HepG2 (cell line): ENCODE data around the gene COPE. TPM values are rescaled to one million over a fixed set of nuclear protein-coding genes. Genes with fewer than 3 reads are reported as not detected.

Experiments
- CBX2 ChIP-seq, 2 experiments: fragments of 200-600 bp in 1 of 2; sonication (generic); formaldehyde crosslinking in 1 of 2; IDR thresholded peaks; 2 replicates each; pipeline versions ENCODE4 v1.7.0 to v1.8.1; 2018 to 2022; ENCODE audit warnings: low read depth in 2 of 2, low read length in 1 of 2, mild to moderate bottlenecking in 1 of 2, missing genetic modification reagents in 1 of 2
- HOXA3 ChIP-seq: sonication (generic); formaldehyde crosslinking; IDR thresholded peaks from 2 replicates; pipeline ENCODE4 v1.5.0; 2020; ENCODE audit warnings: missing genetic modification reagents
- SALL2 ChIP-seq: sonication (generic); formaldehyde crosslinking; IDR thresholded peaks from 2 replicates; pipeline ENCODE4 v1.8.1; 2023; ENCODE audit warnings: mild to moderate bottlenecking, missing genetic modification reagents, inconsistent platforms
- TFAP4 ChIP-seq: sonication (generic); IDR thresholded peaks from 2 replicates; pipeline ENCODE4 v1.6.1; 2016; ENCODE audit warnings: low read depth, borderline replicate concordance
- ZBTB38 ChIP-seq: sonication (generic); formaldehyde crosslinking; IDR thresholded peaks from 2 replicates; pipeline ENCODE4 v1.5.1; 2020; ENCODE audit warnings: mild to moderate bottlenecking, missing genetic modification reagents
- ZFP91 ChIP-seq: sonication (generic); formaldehyde crosslinking; IDR thresholded peaks from 2 replicates; pipeline ENCODE4 v1.9.0; 2022; ENCODE audit warnings: missing genetic modification reagents, mild to moderate bottlenecking, borderline replicate concordance
- ZFX ChIP-seq: sonication (generic); formaldehyde crosslinking; IDR thresholded peaks from 2 replicates; pipeline ENCODE4 v1.4.0; 2020; ENCODE audit warnings: mild to moderate bottlenecking, low read depth, missing genetic modification reagents, moderate library complexity
- ZKSCAN1 ChIP-seq: fragments of 150-350 bp; IDR thresholded peaks from 2 replicates; pipeline ENCODE4 v1.6.1; 2014; ENCODE audit warnings: low read length
- ZNF253 ChIP-seq: sonication (generic); formaldehyde crosslinking; IDR thresholded peaks from 2 replicates; pipeline ENCODE4 v1.8.0; 2022; ENCODE audit warnings: mild to moderate bottlenecking, missing genetic modification reagents, borderline replicate concordance
- ZNF574 ChIP-seq: sonication (generic); formaldehyde crosslinking; IDR thresholded peaks from 2 replicates; pipeline ENCODE4 v1.4.0; 2020; ENCODE audit warnings: missing genetic modification reagents
- polyA plus RNA-seq, 8 experiments: library from polyadenylated mRNA; depleted of rRNA in 3 of 8; stranded (reverse) in 7 of 8; unstranded in 1 of 8; fragments of >200 nt; fragmentation: Illumina TruSeq in 4 of 8; extraction: Trizol in 4 of 8; gene quantifications; 2 replicates each; pipeline versions ENCODE4 v1.2.1 to v1.2.3, GENCODE V29; 2011 to 2016; ENCODE audit warnings: low read depth in 4 of 8, missing spikeins in 1 of 8, mixed read lengths in 1 of 8; ENCODE audit not compliant: insufficient read depth in 1 of 8
- total RNA-seq, 5 experiments: library from RNA; depleted of rRNA; stranded (reverse); fragments of >200 nt; fragmentation: Illumina TruSeq; extraction: Trizol; gene quantifications; 2 replicates each; pipeline ENCODE4 v1.2.3, GENCODE V29; 2016; ENCODE audit warnings: low read depth in 1 of 5
- TF ChIP-seq, protein P1 (sequence below): fragments of 450-650 bp; IDR thresholded peaks from 2 replicates; pipeline ENCODE4 v1.6.1; 2017; ENCODE audit warnings: mild to moderate bottlenecking
- TF ChIP-seq, protein P2 (sequence below): sonication (generic); formaldehyde crosslinking; IDR thresholded peaks from 2 replicates; pipeline ENCODE4 v1.4.0; 2020; ENCODE audit warnings: missing genetic modification reagents

Gene COPE
- total and polyA plus RNA-seq, 2 of the 13 experiments (the other 11 are each of a cell fraction or from before 2014, with no cell fraction given) = 189 to 205 TPM

DNA sequence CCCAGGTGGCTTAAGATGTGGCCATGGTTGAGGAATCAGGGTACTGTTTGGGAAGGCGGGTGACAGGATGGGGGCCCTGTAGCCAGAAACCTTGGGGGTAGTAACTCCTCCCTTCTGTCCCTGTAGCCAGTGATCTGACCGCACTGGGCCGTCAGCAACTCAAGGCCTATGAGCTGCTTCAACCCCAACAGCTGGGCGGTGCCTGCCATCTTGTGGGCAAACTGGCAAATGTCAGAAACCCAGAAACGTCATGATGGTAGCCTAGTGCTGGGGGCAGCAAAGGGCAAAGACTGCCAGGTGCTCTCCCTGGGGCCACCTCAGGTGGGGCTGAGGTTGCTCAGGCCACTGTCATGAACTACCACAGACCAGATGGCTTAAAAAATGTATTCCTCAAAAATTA, 3.5 kb downstream of the COPE start (continued):
- TF ChIP-seq ZFX (peak; percentile 36; the same call in 1 of the 2 replicates), ZNF253 (0 out of 2 replicates have a peak, but pooled peaks have one; percentile 23), ZBTB38 (CRISPR knock-in tag) (0 out of 2 replicates have a peak, but pooled peaks have one; percentile 39), ZFP91 (0 out of 2 replicates have a peak, but pooled peaks have one; percentile 46), SALL2 (0 out of 2 replicates have a peak, but pooled peaks have one; percentile 21), HOXA3 (0 out of 2 replicates have a peak, but pooled peaks have one; percentile 22), CBX2 (IDR thresholded peaks at IDR 0.05; ENCODE audit: low read depth, low read length) (no peak), CBX2 (CRISPR knock-in tag; IDR thresholded peaks at IDR 0.05; ENCODE audit: low read depth) (no peak), ZKSCAN1 (no peak), TFAP4 (peak; percentile 23; the same call in 1 of the 2 replicates), ZNF574 (0 out of 2 replicates have a peak, but pooled peaks have one; percentile 16)
- TF ChIP-seq, protein P1, sequence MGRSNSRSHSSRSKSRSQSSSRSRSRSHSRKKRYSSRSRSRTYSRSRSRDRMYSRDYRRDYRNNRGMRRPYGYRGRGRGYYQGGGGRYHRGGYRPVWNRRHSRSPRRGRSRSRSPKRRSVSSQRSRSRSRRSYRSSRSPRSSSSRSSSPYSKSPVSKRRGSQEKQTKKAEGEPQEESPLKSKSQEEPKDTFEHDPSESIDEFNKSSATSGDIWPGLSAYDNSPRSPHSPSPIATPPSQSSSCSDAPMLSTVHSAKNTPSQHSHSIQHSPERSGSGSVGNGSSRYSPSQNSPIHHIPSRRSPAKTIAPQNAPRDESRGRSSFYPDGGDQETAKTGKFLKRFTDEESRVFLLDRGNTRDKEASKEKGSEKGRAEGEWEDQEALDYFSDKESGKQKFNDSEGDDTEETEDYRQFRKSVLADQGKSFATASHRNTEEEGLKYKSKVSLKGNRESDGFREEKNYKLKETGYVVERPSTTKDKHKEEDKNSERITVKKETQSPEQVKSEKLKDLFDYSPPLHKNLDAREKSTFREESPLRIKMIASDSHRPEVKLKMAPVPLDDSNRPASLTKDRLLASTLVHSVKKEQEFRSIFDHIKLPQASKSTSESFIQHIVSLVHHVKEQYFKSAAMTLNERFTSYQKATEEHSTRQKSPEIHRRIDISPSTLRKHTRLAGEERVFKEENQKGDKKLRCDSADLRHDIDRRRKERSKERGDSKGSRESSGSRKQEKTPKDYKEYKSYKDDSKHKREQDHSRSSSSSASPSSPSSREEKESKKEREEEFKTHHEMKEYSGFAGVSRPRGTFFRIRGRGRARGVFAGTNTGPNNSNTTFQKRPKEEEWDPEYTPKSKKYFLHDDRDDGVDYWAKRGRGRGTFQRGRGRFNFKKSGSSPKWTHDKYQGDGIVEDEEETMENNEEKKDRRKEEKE = no peak
- TF ChIP-seq, protein P2, sequence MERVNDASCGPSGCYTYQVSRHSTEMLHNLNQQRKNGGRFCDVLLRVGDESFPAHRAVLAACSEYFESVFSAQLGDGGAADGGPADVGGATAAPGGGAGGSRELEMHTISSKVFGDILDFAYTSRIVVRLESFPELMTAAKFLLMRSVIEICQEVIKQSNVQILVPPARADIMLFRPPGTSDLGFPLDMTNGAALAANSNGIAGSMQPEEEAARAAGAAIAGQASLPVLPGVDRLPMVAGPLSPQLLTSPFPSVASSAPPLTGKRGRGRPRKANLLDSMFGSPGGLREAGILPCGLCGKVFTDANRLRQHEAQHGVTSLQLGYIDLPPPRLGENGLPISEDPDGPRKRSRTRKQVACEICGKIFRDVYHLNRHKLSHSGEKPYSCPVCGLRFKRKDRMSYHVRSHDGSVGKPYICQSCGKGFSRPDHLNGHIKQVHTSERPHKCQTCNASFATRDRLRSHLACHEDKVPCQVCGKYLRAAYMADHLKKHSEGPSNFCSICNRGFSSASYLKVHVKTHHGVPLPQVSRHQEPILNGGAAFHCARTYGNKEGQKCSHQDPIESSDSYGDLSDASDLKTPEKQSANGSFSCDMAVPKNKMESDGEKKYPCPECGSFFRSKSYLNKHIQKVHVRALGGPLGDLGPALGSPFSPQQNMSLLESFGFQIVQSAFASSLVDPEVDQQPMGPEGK = 0 out of 2 replicates have a peak, but pooled peaks have one; percentile 10
